HT1080 (cell line): ENCODE data around the gene RCOR1. TPM values are rescaled to one million over a fixed set of nuclear protein-coding genes. Genes with fewer than 3 reads are reported as not detected.
"Not testable (repeated sequence)": the region's sequence is repeated elsewhere in the genome, so short reads cannot be mapped to it uniquely, and the experiment has no call there.

Experiments used
- DNase-seq: peaks from one replicate; pipeline ENCODE4 v3.0.0-alpha.2; 2015; ENCODE audit warnings: low read depth
- total RNA-seq: library from RNA; depleted of rRNA; stranded (reverse); fragments of >200 nt; shearing (Covaris generic); gene quantifications from 2 replicates; pipeline ENCODE4 v1.2.3, GENCODE V29; 2014

Gene RCOR1
- total RNA-seq, 1 experiment from 2014 or later: 15.1 TPM

DNA sequence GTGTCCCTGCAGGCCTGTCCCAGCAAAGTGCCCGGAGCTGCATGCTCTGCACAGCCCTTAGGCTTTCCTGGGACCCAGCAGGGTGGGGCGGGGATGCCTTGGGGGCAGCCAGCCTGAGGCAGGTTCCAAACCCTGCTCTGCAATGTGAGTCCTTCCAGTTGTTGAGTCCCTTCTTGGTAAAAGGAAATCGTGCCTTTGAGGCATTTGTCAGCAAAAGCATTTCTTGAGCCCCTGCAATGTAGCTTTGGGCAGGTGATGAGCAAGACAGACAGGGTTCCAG lies 146.7 kb downstream of the RCOR1 start:
- DNase-seq: no peak

DNA sequence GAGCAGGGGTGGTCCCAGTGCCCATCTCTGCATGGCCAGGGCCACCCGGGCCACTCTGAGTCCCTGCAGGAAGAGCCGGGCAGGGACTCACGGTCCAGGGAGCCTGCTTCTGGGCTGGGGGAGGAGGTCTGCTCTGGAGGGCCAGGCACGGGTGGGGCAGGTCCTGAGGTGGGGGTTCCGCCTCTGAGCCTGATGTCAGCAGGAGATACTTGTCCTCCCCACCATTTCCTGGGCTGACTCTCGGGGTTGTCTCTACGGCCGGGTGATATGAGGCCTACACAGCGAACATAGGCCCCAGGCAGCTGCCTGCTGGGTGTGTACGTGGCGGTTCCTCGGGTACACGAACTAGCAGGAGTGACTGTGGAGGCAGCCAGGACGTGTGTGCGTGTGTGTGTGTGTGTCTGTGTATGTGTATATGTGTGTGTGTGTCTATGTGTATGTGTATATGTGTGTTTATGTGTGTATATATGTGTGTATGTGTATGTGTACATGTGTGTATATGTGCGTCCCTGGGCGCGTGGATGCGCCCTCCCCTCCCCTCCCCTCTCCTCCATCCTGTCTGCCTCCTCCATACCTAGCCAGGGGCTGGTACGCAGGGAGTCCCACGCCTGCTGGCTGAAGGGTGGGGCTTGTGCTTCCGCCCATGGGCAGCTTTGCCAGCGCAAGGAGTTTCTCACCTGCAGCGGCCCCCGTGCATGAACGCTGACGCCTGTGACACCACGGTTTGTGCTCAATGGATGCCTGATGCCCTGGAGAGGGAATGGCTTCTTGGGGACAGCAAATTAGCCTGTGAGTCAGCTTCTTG lies 154.4 kb downstream of the RCOR1 start:
- no peak for DNase-seq

DNA sequence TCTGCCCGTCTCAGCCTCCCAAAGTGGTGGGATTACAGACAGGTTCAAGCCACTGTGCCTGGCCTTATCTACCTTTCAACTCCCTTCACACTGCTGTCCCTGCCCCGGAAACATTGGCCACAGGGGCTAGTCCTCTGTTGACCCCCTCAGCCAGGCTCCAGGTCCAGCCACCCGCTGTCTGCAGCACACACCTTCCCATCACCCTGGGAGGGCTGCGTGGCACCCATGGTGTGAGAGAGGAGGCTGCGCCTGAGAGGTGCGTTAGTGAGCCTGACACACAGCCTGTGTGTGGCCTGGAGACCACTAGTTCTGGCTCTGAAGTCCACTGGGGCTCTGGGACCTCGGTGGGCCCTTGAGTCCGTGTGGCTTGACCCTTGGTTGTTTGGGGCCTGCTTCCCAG lies 156.4 kb downstream of the RCOR1 start:
- no peak for DNase-seq

DNA sequence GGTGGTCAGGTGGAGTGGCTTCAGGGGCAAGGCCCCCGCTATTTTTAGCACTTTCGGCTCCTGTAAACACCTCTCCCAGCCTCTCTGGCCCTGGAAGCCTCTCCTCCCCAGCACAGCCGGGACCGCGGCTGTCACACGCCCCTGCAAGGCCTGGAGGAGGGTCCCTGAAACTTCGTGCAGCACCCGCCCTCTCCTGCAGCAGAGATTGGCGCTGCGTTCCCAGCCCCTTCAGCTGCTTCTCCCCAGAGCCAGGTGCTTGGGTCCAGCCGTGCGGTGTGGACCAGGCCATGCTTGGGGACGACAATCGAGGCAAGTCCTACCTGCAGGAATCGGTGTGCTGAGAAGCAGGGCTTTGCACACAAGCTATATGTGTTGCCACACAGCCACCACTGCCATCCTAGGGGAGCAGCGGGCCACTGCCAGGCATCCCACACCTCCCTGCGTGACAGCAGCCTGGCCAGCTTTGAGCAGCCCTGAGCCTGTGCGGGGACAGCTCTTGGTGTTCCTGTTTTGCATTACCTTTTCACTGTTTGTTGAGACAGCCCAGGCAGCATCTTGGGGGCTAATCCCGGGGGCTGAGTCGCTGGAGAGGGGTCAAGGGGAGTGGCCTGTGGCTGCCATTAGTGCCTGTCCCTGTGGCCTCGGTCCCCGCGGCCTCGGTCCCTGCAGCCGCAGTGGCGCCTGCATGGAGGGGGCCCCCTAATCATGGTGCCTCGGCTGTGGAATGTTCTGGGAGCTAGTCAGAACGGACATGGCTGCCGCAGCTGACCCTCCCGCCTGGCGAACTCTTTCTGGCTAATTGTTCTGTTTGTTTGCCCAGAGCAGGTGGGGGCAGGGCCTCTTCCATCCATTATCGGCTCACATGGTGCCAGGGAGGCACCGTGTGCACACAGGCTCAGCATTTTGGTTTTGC lies 157.2 kb downstream of the RCOR1 start:
- no peak for DNase-seq

DNA sequence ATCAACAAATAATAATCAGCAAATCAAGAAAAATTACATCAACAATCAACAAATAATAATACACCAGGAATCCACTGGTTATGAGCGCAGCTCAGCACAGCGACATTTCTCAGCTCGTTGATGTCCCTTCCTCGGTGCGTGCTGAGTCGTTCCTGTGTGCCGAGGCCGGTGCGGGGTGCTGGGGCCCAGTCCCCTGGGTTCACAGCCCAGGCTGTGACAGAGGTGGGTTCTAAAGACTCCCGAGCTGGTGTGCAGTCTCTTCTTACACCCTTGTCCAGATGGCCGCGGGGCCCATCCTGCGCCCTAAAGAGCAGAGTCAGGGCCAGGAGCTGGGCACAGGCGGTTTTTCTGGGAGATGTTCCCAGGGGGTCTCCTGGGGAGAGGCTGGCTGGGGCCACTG lies 157.9 kb downstream of the RCOR1 start:
- DNase-seq: no peak

DNA sequence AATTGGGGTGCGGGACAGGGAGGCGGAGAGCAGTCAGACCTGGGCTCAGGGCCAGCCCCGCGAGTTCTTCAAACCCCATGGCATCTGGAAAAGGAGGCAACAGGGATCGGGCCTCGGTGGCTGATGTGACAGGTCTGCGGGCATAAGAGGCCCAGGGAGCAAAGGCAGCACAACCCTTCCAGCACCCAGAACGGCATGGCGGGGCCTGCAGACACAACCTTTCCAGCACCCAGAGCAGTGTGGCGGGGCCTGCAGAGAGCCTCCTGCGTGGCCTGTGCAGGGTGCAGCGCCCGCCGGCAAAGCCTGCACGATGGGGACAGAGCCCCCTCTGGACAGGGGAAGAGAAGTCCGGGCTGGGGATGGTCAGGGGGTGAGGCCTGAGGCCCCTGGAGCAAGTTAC lies 158.6 kb downstream of the RCOR1 start:
- DNase-seq: no peak

DNA sequence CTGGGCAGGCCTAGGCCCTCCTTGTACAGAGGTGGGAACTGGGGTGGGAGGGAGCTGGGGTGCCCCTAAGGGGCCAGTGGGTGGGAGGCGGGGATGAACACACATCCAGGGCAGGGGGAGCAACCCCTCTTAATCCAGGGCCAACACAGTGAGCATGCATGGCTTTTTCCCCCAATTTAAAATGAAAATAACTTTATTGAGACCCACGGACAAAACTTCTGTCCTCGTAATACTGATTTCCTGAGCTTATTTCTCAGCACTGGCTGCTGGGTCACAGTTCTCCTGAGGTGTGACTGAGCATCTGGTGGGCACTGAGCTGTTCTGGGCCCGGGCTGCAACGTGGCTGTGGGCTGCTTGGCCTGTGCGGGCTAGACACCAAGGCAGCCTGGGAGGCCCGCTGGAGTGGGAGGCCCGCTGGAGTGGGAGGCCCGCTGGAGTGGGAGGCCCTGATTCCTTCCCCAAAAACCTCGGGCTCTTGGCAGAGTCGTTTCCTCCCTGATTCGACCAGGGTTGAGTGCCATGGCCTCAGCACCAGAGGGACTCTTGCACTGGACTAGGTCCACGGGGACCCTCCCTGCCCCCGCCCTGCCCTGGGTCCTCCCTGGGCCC lies 159.9 kb downstream of the RCOR1 start:
- no peak for DNase-seq

DNA sequence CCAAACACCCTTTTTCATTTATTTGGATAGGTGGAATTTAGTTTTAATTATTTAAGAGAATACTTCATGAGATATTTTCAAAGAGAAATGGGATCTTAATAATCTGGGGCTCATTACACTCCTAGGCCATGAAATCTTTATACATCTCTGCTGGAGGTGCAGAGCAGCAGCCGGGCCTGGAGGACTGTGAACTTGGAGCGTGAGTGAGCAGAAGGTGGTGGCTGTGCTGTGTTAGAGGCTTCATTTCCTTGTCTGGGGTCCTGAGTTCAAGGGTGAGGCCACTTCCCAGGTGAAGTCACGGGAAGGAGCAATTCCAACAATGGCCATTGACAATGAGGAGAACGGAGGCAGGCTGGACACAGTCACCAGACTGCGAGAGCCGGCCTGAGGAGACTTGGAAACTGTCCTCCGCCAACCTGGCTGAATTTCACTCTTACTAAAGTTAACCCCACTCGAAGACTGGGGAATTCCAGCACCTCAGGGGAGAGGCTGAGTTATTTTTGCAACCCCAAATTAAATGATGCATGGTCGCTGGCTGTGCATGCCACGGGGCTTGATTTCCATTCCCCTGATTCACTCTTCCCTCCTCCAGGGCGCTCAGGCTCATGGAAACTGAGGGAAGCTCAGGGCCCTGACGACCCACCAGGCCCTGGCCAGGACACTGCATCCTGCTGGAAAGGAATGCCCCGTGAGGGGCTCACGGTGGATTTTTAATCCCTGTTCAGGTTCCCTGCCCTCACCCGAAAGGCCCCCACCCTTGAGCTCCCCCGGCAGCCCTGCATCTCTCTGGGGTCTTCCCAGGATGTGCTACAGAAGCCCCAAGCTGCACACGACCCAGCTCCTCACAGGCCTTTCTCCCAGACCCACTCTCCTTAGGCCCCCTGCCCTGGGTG lies 162.2 kb downstream of the RCOR1 start:
- DNase-seq: no peak

DNA sequence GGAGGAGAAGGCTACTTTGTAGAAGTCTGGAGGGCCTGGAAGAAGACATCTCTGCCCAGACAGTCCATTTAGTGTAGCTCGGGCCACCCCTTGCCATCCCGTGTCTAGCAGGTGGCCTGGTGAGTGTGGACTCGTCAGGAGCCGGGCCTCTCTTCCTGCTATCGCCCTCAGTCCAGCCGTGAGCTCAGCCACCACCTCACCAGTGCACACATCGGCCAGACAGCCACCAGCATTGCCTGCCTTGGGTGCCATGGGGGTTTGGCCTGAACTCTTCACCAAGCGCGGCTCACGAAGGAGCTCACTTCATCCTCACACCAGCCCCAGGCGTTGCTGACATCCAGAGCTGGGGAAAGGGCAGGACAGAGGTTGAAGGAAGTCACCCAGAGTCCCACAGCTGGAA lies 165.2 kb downstream of the RCOR1 start:
- no peak for DNase-seq

DNA sequence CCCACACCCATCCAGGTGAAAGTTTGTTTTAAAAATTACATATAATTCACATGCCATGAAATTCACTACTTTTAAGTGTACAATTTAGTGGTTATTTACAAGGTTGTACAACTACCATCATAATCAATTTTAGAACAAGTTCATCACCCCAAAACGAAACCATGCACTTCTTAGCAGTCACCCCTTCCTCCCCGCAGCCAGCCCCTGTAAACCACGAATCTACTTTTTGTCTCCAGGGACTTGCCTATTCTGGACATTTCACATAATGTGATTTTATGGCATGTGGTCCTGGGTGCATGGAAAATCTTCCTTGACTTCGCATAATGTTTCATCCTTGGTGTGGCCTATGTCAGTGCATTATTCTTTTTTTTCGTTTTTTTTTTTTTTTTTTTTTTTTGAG lies 165.6 kb downstream of the RCOR1 start:
- DNase-seq: no peak

DNA sequence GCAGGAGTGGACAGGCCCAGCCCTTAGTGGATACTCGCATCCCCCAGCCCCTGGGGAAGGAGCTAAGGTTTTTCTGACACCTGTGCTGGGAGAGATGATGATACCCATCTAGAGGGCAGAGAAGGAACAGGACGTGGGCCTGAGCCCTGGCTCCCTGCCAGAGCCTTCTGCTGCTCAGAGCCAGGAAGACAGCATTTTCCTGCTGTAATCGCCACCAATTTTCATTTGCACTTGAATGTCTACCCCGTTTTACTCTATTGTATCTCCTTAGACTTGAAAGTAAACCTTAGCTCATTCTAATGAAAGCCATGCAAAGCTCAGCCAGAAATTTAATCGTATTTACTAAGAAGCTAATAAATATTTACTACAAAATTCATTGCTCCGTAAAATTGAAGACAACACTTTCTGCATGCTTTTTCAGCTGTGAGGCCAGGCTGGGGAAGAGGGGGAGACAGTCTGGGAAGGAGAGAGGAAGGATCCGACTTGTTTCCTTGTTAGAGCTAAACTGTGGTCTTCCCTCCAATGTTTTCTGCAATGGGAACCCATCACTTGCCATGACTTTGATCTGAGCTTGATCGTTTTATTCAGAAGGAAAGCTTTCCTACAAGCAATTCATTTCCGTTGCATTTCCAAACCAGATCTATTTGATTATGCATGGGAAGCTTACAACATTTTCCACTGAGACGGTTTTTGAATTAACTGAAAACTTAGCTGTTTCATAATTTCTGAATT lies 167.2 kb downstream of the RCOR1 start:
- DNase-seq: no peak

DNA sequence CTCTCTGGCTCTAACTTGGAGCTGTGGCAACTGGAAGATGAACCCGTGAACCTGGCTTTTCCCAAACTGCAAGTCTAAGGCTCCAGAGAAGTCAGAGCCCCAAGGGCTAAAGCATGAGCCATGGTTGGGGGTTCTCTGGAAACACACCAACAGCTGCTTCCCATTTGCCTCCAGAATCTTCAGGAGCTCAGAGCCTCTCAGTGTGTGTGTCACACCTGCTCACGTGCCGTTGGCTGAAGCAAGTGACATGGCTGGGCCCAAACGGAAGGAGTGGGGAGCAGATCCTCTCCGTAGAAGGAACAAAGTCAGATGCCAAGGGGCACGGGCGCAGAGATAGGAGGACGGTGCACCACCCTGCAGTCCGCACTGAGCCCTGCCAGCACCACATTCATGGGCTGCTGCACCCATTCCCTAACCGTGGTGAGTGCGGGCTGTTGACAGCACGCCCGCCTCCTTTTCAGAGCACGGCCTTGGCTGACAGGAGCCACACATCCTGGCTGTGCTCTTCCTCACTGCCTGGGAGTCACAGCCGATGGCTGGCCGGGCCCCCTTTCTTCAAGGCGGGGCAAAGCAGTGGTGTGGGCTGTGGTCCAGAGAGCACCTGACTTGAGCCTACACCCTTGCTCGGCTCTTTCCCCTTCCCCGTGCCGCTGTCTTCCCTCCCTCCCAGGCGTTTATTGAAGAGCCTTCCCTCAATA lies 168.2 kb downstream of the RCOR1 start:
- no peak for DNase-seq

DNA sequence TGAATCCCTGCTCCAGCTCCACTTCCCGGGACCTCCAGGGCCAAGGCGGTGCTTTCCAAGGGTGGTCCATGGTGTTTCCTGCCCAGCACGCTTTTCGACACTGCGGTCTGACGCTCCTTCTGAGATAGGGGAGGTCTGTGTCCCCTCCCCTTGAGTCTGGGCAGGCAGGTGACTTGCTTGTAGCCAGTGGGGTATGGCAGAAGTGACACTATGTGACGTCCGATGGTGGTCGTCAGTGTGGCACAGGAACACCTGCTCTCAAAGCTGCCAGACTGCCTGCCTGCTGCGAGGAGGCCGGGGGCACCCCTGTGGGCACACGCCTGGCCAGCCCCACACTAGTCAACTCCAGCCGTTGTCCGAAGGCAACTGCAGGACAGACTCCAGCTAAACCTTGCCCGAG lies 168.8 kb downstream of the RCOR1 start:
- no peak for DNase-seq

DNA sequence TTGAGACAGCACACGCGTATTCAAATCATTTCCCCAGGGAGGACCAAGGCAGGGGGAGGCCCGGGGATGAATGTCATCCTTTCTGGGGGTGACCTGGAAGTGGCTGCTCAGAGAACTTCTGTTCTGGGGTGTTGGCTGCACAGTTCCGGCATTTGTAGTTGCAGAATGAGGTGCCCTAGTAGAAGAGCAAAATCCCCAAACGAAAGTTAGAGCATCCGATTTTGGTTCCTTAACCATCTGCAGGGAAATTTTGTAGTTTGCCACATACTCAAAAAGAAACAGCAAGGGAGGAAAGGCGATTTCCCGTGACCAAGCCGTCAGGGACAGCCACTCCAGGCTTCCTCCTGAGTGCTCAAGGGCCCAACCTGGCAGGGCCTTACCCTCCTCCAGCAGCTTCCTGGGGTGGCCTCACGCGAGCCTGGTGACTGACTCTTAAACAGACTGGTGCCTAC lies 171.8 kb downstream of the RCOR1 start:
- no peak for DNase-seq

DNA sequence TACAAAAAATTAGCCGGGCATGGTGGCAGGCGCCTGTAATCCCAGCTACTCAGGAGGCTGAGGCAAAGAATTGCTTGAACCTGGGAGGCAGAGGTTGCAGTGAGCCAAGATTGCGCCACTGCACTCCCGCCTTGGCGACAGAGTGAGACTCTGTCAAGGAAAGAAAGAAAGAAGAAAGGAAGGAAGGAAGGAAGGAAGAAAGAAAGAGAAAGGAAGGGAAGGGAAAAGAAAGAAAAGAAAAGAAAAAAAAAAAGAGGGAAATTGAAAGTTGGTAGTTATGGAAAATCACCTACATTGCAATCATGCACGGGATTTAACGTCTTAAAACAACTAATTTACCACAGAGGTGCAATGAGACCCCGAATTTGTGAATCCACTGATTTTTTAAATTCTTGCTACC lies 173.3 kb downstream of the RCOR1 start:
- not testable (repeated sequence) for DNase-seq

DNA sequence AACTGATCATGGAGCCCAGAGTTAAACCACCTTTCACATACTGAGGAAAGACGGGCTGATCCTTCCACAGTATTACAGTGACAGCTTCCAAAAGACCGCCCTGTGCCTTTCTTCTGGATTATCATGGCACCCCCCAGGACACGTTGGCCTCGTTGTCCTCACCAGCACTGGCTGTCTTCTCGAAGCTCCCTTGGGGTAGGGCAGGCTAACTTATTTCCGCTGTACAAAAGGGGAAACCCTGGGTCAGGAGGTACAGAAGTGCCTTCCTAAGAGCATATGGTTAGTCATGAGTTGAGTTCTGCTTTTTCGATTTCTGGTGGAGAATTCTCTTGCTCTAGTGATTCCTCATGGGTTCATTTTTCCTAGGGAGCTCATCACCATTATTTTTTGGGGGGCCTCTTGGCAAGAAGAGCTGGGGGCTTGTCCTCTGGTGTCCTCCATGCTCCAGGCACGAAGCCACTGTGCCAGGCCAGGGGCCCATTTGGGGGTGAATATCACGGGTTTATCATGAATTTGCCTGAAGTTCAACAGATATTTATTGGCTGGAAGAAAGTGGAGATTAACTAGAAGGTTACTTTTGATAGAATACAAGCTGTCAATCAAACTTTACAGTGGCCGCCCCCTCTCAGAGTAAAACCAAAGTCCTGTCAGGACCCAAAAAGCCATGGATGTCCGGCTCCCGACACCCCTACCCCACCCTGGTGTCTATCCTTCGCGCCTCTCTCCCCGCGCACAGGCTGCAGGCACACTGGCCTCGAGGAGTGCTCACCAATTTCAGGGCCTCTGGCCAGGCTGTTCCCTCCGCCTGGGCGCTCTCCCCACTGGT lies 176.0 kb downstream of the RCOR1 start:
- DNase-seq: no peak

DNA sequence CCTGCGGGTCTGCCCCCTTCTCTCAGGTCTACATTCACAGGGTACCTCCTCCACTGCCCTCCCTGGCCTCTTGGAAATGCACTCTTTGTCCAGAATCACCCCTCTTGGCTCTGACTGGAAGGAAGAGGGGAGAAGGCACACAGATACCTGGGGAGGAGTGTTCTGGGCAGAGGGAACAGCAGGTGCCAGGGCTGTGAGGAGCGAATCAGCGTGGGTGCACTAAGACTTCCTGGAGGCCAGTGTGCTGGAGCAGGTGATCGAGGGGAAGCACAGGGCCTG lies 176.5 kb downstream of the RCOR1 start:
- DNase-seq: no peak

DNA sequence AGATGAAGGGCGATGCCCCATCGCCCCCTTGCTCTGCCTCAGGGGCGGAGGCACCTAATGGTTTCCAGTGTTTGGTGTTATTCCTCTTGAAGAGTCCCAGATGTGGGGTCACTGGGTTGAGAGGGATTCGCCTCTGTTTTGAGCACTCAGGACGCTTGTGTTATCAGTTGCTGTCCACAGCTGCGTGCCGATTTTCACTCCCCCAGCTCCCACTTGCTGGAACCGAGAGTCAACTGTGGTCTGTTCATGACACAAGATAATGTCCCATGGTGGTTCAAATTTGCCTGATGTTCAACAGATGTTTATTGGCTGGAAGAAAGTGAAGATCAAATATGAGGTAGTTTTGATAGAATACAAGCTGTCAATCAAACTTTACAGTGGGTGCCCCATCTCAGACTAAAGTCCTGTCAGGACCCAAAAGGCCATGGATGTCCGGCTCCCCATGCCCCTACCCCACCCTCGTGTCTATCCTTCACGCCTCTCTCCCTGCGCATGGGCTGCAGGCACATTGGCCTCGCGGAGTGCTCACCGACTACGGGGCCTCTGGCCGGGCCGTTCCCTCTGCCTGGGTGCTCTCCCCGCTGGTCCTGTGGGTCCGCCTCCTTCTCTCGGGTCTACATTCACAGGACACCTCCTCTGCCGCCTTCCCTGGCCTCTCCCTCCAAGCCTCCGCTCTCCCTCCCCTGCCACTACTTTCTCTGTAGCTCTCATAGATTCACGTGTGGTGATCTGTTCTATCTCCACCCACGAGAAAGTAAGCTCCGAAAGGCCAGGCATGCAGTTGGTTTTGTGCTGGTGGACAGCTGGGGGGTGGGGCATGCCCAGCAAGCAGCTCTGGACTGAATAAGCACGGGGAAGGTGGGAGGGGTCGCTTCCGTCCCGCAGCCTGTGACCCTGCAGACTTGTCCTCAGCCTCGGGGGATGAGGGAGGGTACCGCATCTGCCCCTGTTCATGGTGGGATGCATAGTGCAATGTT lies 178.0 kb downstream of the RCOR1 start:
- no peak for DNase-seq
